ENCODE results near the gene OFD1. TPM values are rescaled to one million over a fixed set of nuclear protein-coding genes. Genes with fewer than 3 reads are reported as not detected.
A peak's percentile ranks its signal among the peaks of the same experiment; 100 is the strongest.

Gene OFD1
- total RNA-seq, 1 donor from 2014 or later = 37.7 TPM

DNA sequence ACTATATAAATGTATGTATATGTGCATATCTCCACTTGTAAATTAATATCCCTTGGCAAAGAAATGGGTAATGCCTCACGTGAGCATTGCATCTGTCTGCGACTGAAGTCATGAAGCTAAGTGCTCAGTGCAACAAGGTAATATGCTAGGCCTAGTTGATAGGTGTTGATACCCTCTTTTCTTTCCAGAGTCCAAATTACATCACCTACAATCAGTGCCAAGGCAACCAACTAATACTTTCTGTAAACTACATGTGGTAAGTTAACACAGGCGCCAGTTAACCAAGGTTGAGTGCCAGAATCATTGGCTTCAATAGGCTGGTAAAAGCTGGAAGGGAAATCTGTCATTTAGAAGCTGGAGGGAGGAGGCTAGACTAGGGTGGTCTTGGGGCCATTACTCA, 41.3 kb downstream of the OFD1 start:
- Mint-ChIP-seq H3K36me3 (peaks cover 13% of the 10 kb centered on the region), H3K4me3 (no peak overlapping the region), H3K4me1 (ENCODE audit: unreplicated experiment) (no peaks in the 10 kb centered on the region), H3K27me3 (no peaks in the 10 kb centered on the region), H3K27ac (no peak overlapping the region), H3K9me3 (no peaks in the 10 kb centered on the region)
- DNase-seq (ENCODE audit: extremely low spot score, unreplicated experiment) = no peak
- TF ChIP-seq, protein P1, sequence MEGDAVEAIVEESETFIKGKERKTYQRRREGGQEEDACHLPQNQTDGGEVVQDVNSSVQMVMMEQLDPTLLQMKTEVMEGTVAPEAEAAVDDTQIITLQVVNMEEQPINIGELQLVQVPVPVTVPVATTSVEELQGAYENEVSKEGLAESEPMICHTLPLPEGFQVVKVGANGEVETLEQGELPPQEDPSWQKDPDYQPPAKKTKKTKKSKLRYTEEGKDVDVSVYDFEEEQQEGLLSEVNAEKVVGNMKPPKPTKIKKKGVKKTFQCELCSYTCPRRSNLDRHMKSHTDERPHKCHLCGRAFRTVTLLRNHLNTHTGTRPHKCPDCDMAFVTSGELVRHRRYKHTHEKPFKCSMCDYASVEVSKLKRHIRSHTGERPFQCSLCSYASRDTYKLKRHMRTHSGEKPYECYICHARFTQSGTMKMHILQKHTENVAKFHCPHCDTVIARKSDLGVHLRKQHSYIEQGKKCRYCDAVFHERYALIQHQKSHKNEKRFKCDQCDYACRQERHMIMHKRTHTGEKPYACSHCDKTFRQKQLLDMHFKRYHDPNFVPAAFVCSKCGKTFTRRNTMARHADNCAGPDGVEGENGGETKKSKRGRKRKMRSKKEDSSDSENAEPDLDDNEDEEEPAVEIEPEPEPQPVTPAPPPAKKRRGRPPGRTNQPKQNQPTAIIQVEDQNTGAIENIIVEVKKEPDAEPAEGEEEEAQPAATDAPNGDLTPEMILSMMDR (conservative IDR thresholded peaks at IDR 0.05) = no peak

DNA sequence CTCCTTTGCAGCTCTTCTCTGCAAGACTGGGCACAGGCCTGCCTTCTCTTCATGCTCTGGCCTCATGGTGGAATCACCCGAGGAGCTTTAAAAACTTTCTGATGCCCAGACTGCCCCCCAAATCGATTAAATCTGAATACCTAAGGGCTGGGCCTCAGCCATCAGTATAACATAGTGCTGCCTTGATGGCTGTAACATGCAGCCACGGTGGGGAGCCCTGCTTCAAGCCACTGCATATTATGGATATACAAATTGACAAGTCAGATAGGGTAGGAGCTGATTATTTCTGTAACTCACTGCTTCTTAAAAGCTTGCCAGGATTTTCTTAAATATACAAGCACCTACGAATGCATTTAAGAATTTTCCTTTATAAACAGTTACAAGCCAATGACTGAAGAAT, 41.8 kb downstream of the OFD1 start:
- no peaks in the 10 kb centered on the region for H3K27me3 Mint-ChIP-seq
- no peaks in the 10 kb centered on the region for H3K4me1 Mint-ChIP-seq (ENCODE audit: unreplicated experiment)
- peaks cover 13% of the 10 kb centered on the region for H3K36me3 Mint-ChIP-seq
- no peak overlapping the region for H3K4me3 Mint-ChIP-seq
- DNase-seq (ENCODE audit: extremely low spot score, unreplicated experiment) = no peak
- H3K27ac Mint-ChIP-seq = no peak overlapping the region
- TF ChIP-seq, protein P1 (conservative IDR thresholded peaks at IDR 0.05) = no peak
- no peaks in the 10 kb centered on the region for H3K9me3 Mint-ChIP-seq

DNA sequence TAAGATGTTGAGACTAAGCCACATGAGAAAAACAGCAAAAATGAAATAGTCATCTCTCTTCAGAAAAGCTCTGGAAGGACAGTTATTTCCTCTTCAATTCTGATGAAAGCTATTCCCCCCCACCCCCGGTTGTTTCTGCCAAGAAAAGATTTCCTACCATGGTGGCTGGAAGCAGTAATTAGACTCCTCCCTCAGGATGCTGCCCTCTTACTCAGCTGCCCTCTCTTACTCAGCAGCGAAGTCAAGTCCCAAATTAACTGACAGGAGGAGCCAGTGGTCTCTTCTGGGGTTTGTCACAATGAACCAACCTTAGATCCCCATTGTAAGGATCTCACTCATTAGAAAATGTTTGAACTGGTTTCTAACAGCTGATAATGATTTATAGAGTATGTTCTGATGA, 44.4 kb downstream of the OFD1 start:
- no peak overlapping the region for H3K4me3 Mint-ChIP-seq
- peaks cover 6% of the 10 kb centered on the region for H3K36me3 Mint-ChIP-seq
- H3K4me1 Mint-ChIP-seq (ENCODE audit: unreplicated experiment) = no peaks in the 10 kb centered on the region
- DNase-seq (ENCODE audit: extremely low spot score, unreplicated experiment) = no peak
- TF ChIP-seq, protein P1 (conservative IDR thresholded peaks at IDR 0.05) = no peak
- H3K9me3 Mint-ChIP-seq = no peaks in the 10 kb centered on the region
- no peaks in the 10 kb centered on the region for H3K27me3 Mint-ChIP-seq
- no peak overlapping the region for H3K27ac Mint-ChIP-seq

DNA sequence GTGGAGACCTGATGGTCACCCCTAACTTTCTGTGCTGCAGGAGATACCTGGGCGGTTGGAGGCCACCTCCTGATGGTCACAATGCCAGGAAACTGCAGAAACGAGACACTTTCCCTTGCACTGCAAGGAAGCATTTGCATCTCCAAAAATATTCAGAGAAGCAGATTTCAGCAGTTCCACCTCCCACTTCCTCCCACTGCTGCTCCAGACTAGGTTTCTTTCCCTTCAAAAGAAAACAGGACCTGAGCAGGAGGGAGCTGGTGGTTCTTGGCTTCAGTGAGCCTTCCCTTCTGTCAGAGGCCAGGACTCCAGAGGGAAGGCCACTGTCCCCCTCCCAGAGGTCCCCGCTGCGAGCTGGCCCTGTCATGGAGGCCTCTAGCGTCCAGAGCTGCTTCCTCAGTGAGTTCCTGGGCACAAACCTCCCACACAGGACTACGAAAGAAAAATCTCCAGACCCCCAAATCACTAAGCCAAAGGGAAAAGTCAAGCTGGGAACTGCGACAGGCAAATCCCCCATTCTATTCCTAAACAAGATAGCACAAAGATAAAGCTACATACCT, 46.4 kb downstream of the OFD1 start:
- Mint-ChIP-seq H3K9me3 (no peaks in the 10 kb centered on the region), H3K27ac (no peak overlapping the region), H3K4me3 (no peak overlapping the region), H3K27me3 (peaks cover 2% of the 10 kb centered on the region), H3K36me3 (no peaks in the 10 kb centered on the region), H3K4me1 (ENCODE audit: unreplicated experiment) (peaks cover 3% of the 10 kb centered on the region)
- DNase-seq (ENCODE audit: extremely low spot score, unreplicated experiment) = no peak
- TF ChIP-seq, protein P1 (conservative IDR thresholded peaks at IDR 0.05) = no peak

DNA sequence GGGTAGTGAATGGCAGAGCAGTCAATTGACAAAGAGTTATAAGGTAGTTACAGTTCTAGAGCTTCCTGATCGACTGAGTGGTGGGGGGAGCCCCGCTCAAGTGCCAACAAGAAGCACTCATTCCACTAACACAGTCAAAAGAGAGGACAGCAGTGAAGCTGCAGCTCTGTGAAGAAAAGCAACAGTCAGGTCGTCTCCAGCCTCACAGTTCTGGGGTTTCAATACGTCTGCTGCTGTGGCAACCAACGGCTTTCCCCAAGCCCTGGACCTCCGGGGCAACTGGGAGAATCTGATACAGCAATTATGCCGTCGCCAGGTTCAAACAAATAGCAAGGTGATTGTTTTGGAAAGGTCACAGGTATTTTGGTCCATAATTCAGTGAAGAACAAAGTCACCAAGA, 51.5 kb downstream of the OFD1 start:
- TF ChIP-seq, protein P1 (conservative IDR thresholded peaks at IDR 0.05) = no peak
- no peak for DNase-seq (ENCODE audit: extremely low spot score, unreplicated experiment)
- peaks cover 5% of the 10 kb centered on the region for H3K4me1 Mint-ChIP-seq (ENCODE audit: unreplicated experiment)
- no peaks in the 10 kb centered on the region for H3K9me3 Mint-ChIP-seq
- peak overlapping the region; percentile 43 for H3K27ac Mint-ChIP-seq
- peaks cover 6% of the 10 kb centered on the region for H3K27me3 Mint-ChIP-seq
- no peaks in the 10 kb centered on the region for H3K36me3 Mint-ChIP-seq
- no peak overlapping the region for H3K4me3 Mint-ChIP-seq
